Measurements from ENCODE around the gene MARCHF10.

DNA sequence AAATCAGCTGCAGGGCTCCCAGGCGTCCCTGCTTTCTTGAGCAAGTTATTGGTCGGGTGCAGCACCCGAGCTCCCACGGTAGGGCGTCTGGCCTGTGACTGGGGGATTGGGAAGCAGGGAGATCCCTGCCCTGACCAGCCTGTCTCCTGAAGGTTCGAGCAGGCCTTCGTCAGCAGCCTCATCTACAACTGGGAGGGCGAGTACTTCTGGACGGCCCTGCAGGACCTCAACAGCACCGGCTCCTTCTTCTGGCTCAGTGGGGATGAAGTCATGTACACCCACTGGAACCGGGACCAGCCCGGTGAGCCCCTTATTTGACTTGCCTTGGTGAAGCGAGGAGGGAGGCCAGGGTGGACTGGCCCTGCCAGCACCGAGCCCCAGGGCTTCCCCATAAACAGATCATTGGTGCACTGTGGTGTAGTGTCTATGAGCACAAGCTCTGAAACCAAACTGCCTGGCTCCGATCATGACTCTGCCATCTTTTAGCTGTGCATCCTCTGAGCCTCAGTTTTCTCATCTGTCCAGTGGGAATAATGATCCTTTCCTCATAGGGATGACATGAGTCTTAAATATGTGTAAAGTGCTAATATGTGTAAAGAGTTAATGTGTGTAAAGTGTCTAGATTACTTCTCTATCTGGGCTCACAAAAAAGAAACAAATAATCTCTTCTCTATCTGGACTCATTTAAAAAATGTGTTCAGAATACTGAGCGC lies 131.7 kb downstream of the MARCHF10 start:
- TF ChIP-seq, protein P1, sequence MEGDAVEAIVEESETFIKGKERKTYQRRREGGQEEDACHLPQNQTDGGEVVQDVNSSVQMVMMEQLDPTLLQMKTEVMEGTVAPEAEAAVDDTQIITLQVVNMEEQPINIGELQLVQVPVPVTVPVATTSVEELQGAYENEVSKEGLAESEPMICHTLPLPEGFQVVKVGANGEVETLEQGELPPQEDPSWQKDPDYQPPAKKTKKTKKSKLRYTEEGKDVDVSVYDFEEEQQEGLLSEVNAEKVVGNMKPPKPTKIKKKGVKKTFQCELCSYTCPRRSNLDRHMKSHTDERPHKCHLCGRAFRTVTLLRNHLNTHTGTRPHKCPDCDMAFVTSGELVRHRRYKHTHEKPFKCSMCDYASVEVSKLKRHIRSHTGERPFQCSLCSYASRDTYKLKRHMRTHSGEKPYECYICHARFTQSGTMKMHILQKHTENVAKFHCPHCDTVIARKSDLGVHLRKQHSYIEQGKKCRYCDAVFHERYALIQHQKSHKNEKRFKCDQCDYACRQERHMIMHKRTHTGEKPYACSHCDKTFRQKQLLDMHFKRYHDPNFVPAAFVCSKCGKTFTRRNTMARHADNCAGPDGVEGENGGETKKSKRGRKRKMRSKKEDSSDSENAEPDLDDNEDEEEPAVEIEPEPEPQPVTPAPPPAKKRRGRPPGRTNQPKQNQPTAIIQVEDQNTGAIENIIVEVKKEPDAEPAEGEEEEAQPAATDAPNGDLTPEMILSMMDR (IDR thresholded peaks at IDR 0.05) = no peak
- no peak for TF ChIP-seq POLR2A (IDR thresholded peaks at IDR 0.05)

Data from transverse colon (tissue), 3 donors.